Neural progenitor cell (in vitro differentiated cells): ENCODE measurements around the gene ADH4.
"Not testable (repeated sequence)": the region's sequence is repeated elsewhere in the genome, so short reads cannot be mapped to it uniquely, and the experiment has no call there.

Experiments used
- EZH2 ChIP-seq: fragments of 200-600 bp; sonication (generic); IDR thresholded peaks from 2 replicates; pipeline ENCODE4 v1.6.1; 2017; ENCODE audit warnings: antibody characterized with exemption, mild to moderate bottlenecking, moderate library complexity
- TF ChIP-seq, protein P1 (sequence below): fragments of 200-600 bp; sonication (generic); IDR thresholded peaks from 2 replicates; pipeline ENCODE4 v1.5.1; 2017; ENCODE audit warnings: antibody characterized with exemption, mild to moderate bottlenecking

- not testable (repeated sequence) for TF ChIP-seq EZH2
- TF ChIP-seq, protein P1, sequence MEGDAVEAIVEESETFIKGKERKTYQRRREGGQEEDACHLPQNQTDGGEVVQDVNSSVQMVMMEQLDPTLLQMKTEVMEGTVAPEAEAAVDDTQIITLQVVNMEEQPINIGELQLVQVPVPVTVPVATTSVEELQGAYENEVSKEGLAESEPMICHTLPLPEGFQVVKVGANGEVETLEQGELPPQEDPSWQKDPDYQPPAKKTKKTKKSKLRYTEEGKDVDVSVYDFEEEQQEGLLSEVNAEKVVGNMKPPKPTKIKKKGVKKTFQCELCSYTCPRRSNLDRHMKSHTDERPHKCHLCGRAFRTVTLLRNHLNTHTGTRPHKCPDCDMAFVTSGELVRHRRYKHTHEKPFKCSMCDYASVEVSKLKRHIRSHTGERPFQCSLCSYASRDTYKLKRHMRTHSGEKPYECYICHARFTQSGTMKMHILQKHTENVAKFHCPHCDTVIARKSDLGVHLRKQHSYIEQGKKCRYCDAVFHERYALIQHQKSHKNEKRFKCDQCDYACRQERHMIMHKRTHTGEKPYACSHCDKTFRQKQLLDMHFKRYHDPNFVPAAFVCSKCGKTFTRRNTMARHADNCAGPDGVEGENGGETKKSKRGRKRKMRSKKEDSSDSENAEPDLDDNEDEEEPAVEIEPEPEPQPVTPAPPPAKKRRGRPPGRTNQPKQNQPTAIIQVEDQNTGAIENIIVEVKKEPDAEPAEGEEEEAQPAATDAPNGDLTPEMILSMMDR: not testable (repeated sequence)
Observed at GRCh38 chr4:99080869-99081268, 63.2 kb downstream of the ADH4 start.
